Lower leg skin (tissue), 3 donors: Measurements from ENCODE around the gene SURF6.

ENCODE experiments used
- POLR2A ChIP-seq, 2 donors: fragments of 450-650 bp; IDR thresholded peaks; one replicate each; pipeline ENCODE4 v1.6.1; 2016 to 2017; ENCODE audit warnings: antibody characterized with exemption in 2 of 2, mild to moderate bottlenecking in 1 of 2, moderate library complexity in 1 of 2
- TF ChIP-seq, protein P1 (sequence below), 3 donors: fragments of 450-650 bp; IDR thresholded peaks; one replicate each; pipeline ENCODE4 v1.5.1; 2016; ENCODE audit warnings: antibody characterized with exemption in 3 of 3, mild to moderate bottlenecking in 3 of 3, moderate library complexity in 2 of 3

DNA sequence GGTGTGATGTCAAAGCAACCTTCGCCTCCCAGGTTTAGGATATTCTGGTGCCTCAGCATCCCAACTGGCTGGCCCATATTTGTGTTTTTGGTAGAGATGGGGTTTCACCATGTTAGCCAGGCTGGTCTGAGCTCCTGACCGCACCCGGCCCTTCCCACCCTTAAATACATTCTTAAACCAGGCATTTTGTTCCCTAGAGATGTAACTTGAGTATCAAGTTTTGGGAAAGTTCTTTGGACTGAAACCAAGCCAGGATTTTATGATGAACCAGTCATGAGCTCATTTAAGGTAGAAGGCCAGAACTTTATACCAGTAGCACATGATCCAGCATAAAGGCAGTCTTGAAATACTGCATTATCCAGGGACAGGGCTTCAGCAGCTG lies 15.5 kb upstream of the SURF6 start:
- TF ChIP-seq, protein P1, sequence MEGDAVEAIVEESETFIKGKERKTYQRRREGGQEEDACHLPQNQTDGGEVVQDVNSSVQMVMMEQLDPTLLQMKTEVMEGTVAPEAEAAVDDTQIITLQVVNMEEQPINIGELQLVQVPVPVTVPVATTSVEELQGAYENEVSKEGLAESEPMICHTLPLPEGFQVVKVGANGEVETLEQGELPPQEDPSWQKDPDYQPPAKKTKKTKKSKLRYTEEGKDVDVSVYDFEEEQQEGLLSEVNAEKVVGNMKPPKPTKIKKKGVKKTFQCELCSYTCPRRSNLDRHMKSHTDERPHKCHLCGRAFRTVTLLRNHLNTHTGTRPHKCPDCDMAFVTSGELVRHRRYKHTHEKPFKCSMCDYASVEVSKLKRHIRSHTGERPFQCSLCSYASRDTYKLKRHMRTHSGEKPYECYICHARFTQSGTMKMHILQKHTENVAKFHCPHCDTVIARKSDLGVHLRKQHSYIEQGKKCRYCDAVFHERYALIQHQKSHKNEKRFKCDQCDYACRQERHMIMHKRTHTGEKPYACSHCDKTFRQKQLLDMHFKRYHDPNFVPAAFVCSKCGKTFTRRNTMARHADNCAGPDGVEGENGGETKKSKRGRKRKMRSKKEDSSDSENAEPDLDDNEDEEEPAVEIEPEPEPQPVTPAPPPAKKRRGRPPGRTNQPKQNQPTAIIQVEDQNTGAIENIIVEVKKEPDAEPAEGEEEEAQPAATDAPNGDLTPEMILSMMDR (IDR thresholded peaks at IDR 0.05): no peak
- TF ChIP-seq POLR2A (IDR thresholded peaks at IDR 0.05): no peak
